Neuron (in vitro differentiated cells): ENCODE results near the gene PHF13.

ENCODE experiments used
- H2AFZ ChIP-seq: one replicate; pipeline ENCODE4 v1.6.1; 2013; ENCODE audit warnings: low read depth, mild to moderate bottlenecking, inconsistent platforms, low read length, moderate library complexity
- H3K27me3 ChIP-seq: one replicate; pipeline ENCODE4 v1.6.1; 2013; ENCODE audit warnings: low read length; ENCODE audit not compliant: insufficient read depth
- H3K36me3 ChIP-seq: one replicate; pipeline ENCODE4 v1.6.1; 2013; ENCODE audit warnings: low read length; ENCODE audit not compliant: insufficient read depth
- H3K4me1 ChIP-seq: one replicate; pipeline ENCODE4 v1.6.1; 2013; ENCODE audit warnings: low read length; ENCODE audit not compliant: insufficient read depth
- H3K4me3 ChIP-seq: 2 replicates; pipeline ENCODE4 v1.5.1; 2013; ENCODE audit warnings: mild to moderate bottlenecking, low read length, moderate library complexity
- H3K9me3 ChIP-seq: one replicate; pipeline ENCODE4 v1.6.1; 2013; ENCODE audit warnings: low read length

Gene PHF13

GRCh38 chr1:6613361-6614018 is at the start of gene PHF13:
Gene PHF13 (plus strand): TSS chr1:6613731. CDS start chr1:6614067, 336 bp downstream.
- Histone ChIP-seq H3K36me3 (peaks cover 16% of the 10 kb centered on the region), H2AFZ (peak within 1 kb of the TSS; percentile 90), H3K4me1 (peaks cover 7% of the 10 kb centered on the region), H3K9me3 (no peaks in the 10 kb centered on the region), H3K4me3 (peak within 1 kb of the TSS; percentile 97), H3K27me3 (no peaks in the 10 kb centered on the region)

GRCh38 chr1:6569033-6569432 is 44.5 kb upstream of the PHF13 start:
- no peak overlapping the region for H3K4me3 ChIP-seq
- H3K9me3 ChIP-seq = peaks cover 6% of the 10 kb centered on the region
- H3K36me3 ChIP-seq = no peaks in the 10 kb centered on the region
- no peak overlapping the region for H2AFZ ChIP-seq
- peaks cover 28% of the 10 kb centered on the region for H3K27me3 ChIP-seq
- H3K4me1 ChIP-seq = no peaks in the 10 kb centered on the region

- Histone ChIP-seq H3K36me3 (no peaks in the 10 kb centered on the region), H3K9me3 (peaks cover 6% of the 10 kb centered on the region), H2AFZ (no peak overlapping the region), H3K4me3 (no peak overlapping the region), H3K4me1 (no peaks in the 10 kb centered on the region), H3K27me3 (peaks cover 17% of the 10 kb centered on the region)
Observed at GRCh38 chr1:6570100-6570499, 43.4 kb upstream of the PHF13 start.

- Histone ChIP-seq H2AFZ (no peak overlapping the region), H3K4me3 (no peak overlapping the region), H3K36me3 (no peaks in the 10 kb centered on the region), H3K9me3 (peaks cover 2% of the 10 kb centered on the region), H3K4me1 (no peaks in the 10 kb centered on the region), H3K27me3 (peaks cover 15% of the 10 kb centered on the region)
Observed at GRCh38 chr1:6570987-6571386, 42.5 kb upstream of the PHF13 start.

GRCh38 chr1:6572653-6573383 is 40.7 kb upstream of the PHF13 start:
- Histone ChIP-seq H2AFZ (no peak overlapping the region), H3K27me3 (peaks cover 15% of the 10 kb centered on the region), H3K9me3 (peaks cover 2% of the 10 kb centered on the region), H3K36me3 (no peaks in the 10 kb centered on the region), H3K4me1 (peaks cover 2% of the 10 kb centered on the region), H3K4me3 (no peak overlapping the region)

GRCh38 chr1:6574025-6574620 is 39.4 kb upstream of the PHF13 start:
- Histone ChIP-seq H3K27me3 (peaks cover 14% of the 10 kb centered on the region), H3K36me3 (no peaks in the 10 kb centered on the region), H3K4me3 (no peak overlapping the region), H2AFZ (no peak overlapping the region), H3K9me3 (no peaks in the 10 kb centered on the region), H3K4me1 (peaks cover 15% of the 10 kb centered on the region)

GRCh38 chr1:6574818-6575217 is 38.7 kb upstream of the PHF13 start:
- peaks cover 10% of the 10 kb centered on the region for H3K27me3 ChIP-seq
- H3K4me3 ChIP-seq = no peak overlapping the region
- peaks cover 19% of the 10 kb centered on the region for H3K4me1 ChIP-seq
- no peaks in the 10 kb centered on the region for H3K36me3 ChIP-seq
- no peak overlapping the region for H2AFZ ChIP-seq
- H3K9me3 ChIP-seq = no peaks in the 10 kb centered on the region

GRCh38 chr1:6577831-6578525 is 35.6 kb upstream of the PHF13 start:
- no peak overlapping the region for H2AFZ ChIP-seq
- H3K4me3 ChIP-seq = no peak overlapping the region
- peaks cover 4% of the 10 kb centered on the region for H3K36me3 ChIP-seq
- no peaks in the 10 kb centered on the region for H3K27me3 ChIP-seq
- H3K4me1 ChIP-seq = peaks cover 30% of the 10 kb centered on the region
- no peaks in the 10 kb centered on the region for H3K9me3 ChIP-seq

- Histone ChIP-seq H3K27me3 (no peaks in the 10 kb centered on the region), H3K36me3 (peaks cover 4% of the 10 kb centered on the region), H3K9me3 (no peaks in the 10 kb centered on the region), H3K4me1 (peaks cover 30% of the 10 kb centered on the region), H2AFZ (no peak overlapping the region), H3K4me3 (peak overlapping the region; percentile 60)
Observed at GRCh38 chr1:6578624-6579373, 34.7 kb upstream of the PHF13 start.

GRCh38 chr1:6579374-6580118 is 34.0 kb upstream of the PHF13 start, which contains the start of gene ZBTB48:
Gene ZBTB48 (plus strand): TSS chr1:6579994. CDS start chr1:6580610, 616 bp downstream.
- Histone ChIP-seq H3K36me3 (peaks cover 4% of the 10 kb centered on the region), H3K27me3 (no peaks in the 10 kb centered on the region), H3K4me3 (peak within 1 kb of the TSS; percentile 60), H3K9me3 (no peaks in the 10 kb centered on the region), H3K4me1 (peaks cover 30% of the 10 kb centered on the region), H2AFZ (no peak within 1 kb of the TSS)

GRCh38 chr1:6580119-6580592 is 33.4 kb upstream of the PHF13 start:
- Histone ChIP-seq H3K4me1 (peaks cover 30% of the 10 kb centered on the region), H3K9me3 (no peaks in the 10 kb centered on the region), H2AFZ (no peak overlapping the region), H3K4me3 (peak overlapping the region; percentile 60), H3K36me3 (peaks cover 4% of the 10 kb centered on the region), H3K27me3 (no peaks in the 10 kb centered on the region)
